GM12891 (cell line): ENCODE data around the gene TP53BP2.

ENCODE experiments used
- POLR2A ChIP-seq: IDR thresholded peaks from 2 replicates; pipeline ENCODE4 v1.6.1; 2011; ENCODE audit warnings: low read depth, low read length, control low read depth
- POLR2AphosphoS5 ChIP-seq: IDR thresholded peaks from 2 replicates; pipeline ENCODE4 v1.6.1; 2011; ENCODE audit warnings: low read depth, low read length, control low read depth
- SPI1 ChIP-seq: IDR thresholded peaks from 2 replicates; pipeline ENCODE4 v1.6.1; 2011; ENCODE audit warnings: low read depth, low read length, control low read depth
- TAF1 ChIP-seq: IDR thresholded peaks from 2 replicates; pipeline ENCODE4 v1.6.1; 2011; ENCODE audit warnings: low read depth, low read length, control low read depth

DNA sequence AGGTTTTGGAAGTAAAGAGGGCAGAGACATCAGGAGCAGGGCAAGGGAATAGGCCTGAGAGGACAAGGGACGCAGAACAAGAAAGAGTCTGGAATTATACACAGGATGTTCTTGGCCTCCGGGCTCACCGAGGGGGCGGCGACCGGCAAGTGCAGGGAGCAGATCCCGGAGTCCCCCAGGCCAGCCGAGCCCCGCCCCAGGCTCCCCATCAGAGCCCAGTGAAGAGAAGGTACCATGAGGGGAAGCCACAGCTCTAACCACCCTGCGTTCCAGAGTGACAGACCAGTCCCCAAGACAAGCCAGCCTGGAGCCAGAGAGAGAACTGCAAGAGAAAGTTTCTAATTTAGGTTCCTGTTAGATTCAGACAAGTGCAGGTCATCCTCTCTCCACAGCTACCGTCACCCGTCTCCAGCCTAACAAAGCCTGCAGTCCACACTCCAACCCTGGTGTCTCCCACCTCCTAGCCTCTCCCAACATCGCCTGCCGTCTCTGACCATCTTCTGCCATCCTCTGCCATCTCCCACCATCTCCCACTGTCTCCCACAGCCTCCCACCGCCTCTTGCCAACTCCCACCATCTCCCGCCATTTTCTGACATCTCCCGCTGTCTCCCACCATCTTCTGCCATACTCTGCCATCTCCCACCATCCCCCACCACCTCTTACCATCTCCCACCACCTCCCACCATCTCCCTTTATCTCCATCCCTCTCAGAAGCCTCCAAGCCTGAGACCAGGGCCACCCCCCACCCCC, 90.9 kb downstream of the TP53BP2 start:
- TF ChIP-seq POLR2A (no peak), TAF1 (no peak), POLR2AphosphoS5 (no peak), SPI1 (no peak)
